ENCODE measurements around the gene HOXD11.

GRCh38 chr2:176136374-176137251 lies 29.5 kb downstream of the HOXD11 start:
- TF ChIP-seq EZH2 (IDR thresholded peaks at IDR 0.05) (no peak), POLR2AphosphoS5 (IDR thresholded peaks at IDR 0.05; ENCODE audit: borderline replicate concordance, low read depth, low read length) (no peak; the same call in none of the 2 replicates)
